Trophoblast cell (in vitro differentiated cells and primary cell): ENCODE data around the gene EIF5B.

Experiments used
- DNase-seq, 2 donors: peaks; one replicate each; pipeline ENCODE4 v3.0.0-alpha.2; 2016
- H2AFZ ChIP-seq: 2 replicates; pipeline ENCODE4 v1.6.1; 2013; ENCODE audit warnings: low read length, moderate library complexity, mild to moderate bottlenecking; ENCODE audit not compliant: insufficient read depth, poor library complexity
- H2AK5ac ChIP-seq: 2 replicates; pipeline ENCODE4 v1.6.1; 2013; ENCODE audit warnings: mild to moderate bottlenecking, low read length
- H2BK120ac ChIP-seq: 2 replicates; pipeline ENCODE4 v1.6.1; 2013; ENCODE audit warnings: low read length, mild to moderate bottlenecking, moderate library complexity; ENCODE audit not compliant: insufficient read depth, poor library complexity
- H2BK12ac ChIP-seq: 2 replicates; pipeline ENCODE4 v1.6.1; 2013; ENCODE audit warnings: mild to moderate bottlenecking, low read length, moderate library complexity
- H2BK5ac ChIP-seq: 2 replicates; pipeline ENCODE4 v1.6.1; 2013; ENCODE audit warnings: low read length, low read depth, moderate library complexity, mild to moderate bottlenecking; ENCODE audit not compliant: poor library complexity
- H3K14ac ChIP-seq: 2 replicates; pipeline ENCODE4 v1.6.1; 2013; ENCODE audit warnings: mild to moderate bottlenecking, low read length
- H3K18ac ChIP-seq: 2 replicates; pipeline ENCODE4 v1.6.1; 2013; ENCODE audit warnings: mild to moderate bottlenecking, low read length
- H3K23ac ChIP-seq: 2 replicates; pipeline ENCODE4 v1.6.1; 2013; ENCODE audit warnings: low read length
- H3K27ac ChIP-seq: 2 replicates; pipeline ENCODE4 v1.5.1; 2013; ENCODE audit warnings: low read depth, mild to moderate bottlenecking, inconsistent platforms, low read length, moderate library complexity
- H3K27me3 ChIP-seq: 2 replicates; pipeline ENCODE4 v1.6.1; 2013; ENCODE audit warnings: inconsistent platforms, mild to moderate bottlenecking, low read length, moderate library complexity; ENCODE audit not compliant: insufficient read depth
- H3K36me3 ChIP-seq, 2 experiments: 1 replicate in 1 of 2; 2 replicates in 1 of 2; pipeline ENCODE4 v1.6.1; 2013; ENCODE audit warnings: low read length in 2 of 2, mild to moderate bottlenecking in 2 of 2, moderate library complexity in 1 of 2; ENCODE audit not compliant: insufficient read depth in 2 of 2, control insufficient read depth in 1 of 2
- H3K4ac ChIP-seq: 2 replicates; pipeline ENCODE4 v1.6.1; 2013; ENCODE audit warnings: low read depth, mild to moderate bottlenecking, low read length, moderate library complexity
- H3K4me1 ChIP-seq, 2 experiments: 1 replicate in 1 of 2; 2 replicates in 1 of 2; pipeline ENCODE4 v1.6.1; 2013; ENCODE audit warnings: low read length in 2 of 2, mild to moderate bottlenecking in 2 of 2, moderate library complexity in 1 of 2; ENCODE audit not compliant: insufficient read depth in 2 of 2, control insufficient read depth in 1 of 2
- H3K4me2 ChIP-seq: 2 replicates; pipeline ENCODE4 v1.6.1; 2013; ENCODE audit warnings: inconsistent platforms, mild to moderate bottlenecking, low read length, moderate library complexity
- H3K4me3 ChIP-seq: 2 replicates; pipeline ENCODE4 v1.5.1; 2013; ENCODE audit warnings: mild to moderate bottlenecking, low read depth, low read length, inconsistent platforms
- H3K79me1 ChIP-seq: one replicate; pipeline ENCODE4 v1.6.1; 2013; ENCODE audit warnings: low read length
- H3K79me2 ChIP-seq: 2 replicates; pipeline ENCODE4 v1.6.1; 2013; ENCODE audit warnings: low read length, mild to moderate bottlenecking; ENCODE audit not compliant: control insufficient read depth, insufficient read depth, poor library complexity
- H3K9ac ChIP-seq: 2 replicates; pipeline ENCODE4 v1.6.1; 2013; ENCODE audit warnings: mild to moderate bottlenecking, low read length
- H3K9me3 ChIP-seq: 2 replicates; pipeline ENCODE4 v1.6.1; 2013; ENCODE audit warnings: low read depth, mild to moderate bottlenecking, control low read depth, inconsistent platforms, low read length; ENCODE audit not compliant: insufficient read depth
- H4K12ac ChIP-seq: 2 replicates; pipeline ENCODE4 v1.6.1; 2013; ENCODE audit warnings: low read depth, mild to moderate bottlenecking, low read length, moderate library complexity
- H4K8ac ChIP-seq: 2 replicates; pipeline ENCODE4 v1.6.1; 2013; ENCODE audit warnings: low read depth, mild to moderate bottlenecking, low read length, moderate library complexity
- H4K91ac ChIP-seq: one replicate; pipeline ENCODE4 v1.6.1; 2013; ENCODE audit warnings: low read depth, mild to moderate bottlenecking, low read length, moderate library complexity
- WGBS: extraction: QIAGEN DNeasy Blood & Tissue Kit; methylation state at CpG from one replicate; pipeline ENCODE4 v1.1.7; 2013; ENCODE audit warnings: missing lambda C conversion rate; ENCODE audit not compliant: insufficient read length, insufficient coverage; ENCODE audit errors: extremely low coverage; 5-methylcytosine and 5-hydroxymethylcytosine counted together

EIF5B gene

DNA sequence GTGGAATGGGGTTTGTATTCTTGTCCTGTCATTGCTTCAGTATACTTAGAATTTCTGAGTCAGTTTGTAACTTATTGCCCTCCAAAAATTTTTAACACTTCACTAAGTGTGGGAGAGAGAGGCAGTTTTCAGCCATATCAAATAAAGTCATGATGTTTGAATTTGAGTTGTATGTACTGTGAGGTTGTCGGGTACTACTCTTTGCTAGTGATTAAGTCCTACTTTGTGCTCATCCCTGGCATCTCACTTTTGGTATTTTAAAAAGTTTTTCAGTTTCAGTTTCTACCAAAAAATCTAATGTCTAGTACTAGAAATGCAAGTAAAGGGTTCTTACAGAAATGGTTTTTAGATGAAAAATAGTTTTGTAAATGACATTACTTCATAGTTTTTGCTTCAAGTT lies 40.7 kb downstream of the EIF5B start:
- Histone ChIP-seq H2BK12ac (no peak overlapping the region), H4K91ac (no peak overlapping the region), H3K4me1 (no peaks in the 10 kb centered on the region), H3K14ac (no peak overlapping the region), H3K27ac (no peak overlapping the region), H2AK5ac (no peak overlapping the region), H4K8ac (no peak overlapping the region), H2AFZ (no peak overlapping the region), H3K36me3 (peaks cover 6 to 16% of the 10 kb centered on the region in 2 experiments), H3K79me2 (no peaks in the 10 kb centered on the region), H3K4me2 (no peak overlapping the region), H3K27me3 (no peaks in the 10 kb centered on the region), H3K4ac (no peak overlapping the region), H3K18ac (no peak overlapping the region), H2BK120ac (no peak overlapping the region), H3K9me3 (peaks cover 1% of the 10 kb centered on the region), H3K79me1 (no peaks in the 10 kb centered on the region), H2BK5ac (no peak overlapping the region), H3K4me3 (no peak overlapping the region), H3K23ac (no peak overlapping the region), H3K9ac (no peak overlapping the region), H4K12ac (no peak overlapping the region)
- no CpG with 5 or more reads among the region's 1 CpG for WGBS
- no peak for DNase-seq

DNA sequence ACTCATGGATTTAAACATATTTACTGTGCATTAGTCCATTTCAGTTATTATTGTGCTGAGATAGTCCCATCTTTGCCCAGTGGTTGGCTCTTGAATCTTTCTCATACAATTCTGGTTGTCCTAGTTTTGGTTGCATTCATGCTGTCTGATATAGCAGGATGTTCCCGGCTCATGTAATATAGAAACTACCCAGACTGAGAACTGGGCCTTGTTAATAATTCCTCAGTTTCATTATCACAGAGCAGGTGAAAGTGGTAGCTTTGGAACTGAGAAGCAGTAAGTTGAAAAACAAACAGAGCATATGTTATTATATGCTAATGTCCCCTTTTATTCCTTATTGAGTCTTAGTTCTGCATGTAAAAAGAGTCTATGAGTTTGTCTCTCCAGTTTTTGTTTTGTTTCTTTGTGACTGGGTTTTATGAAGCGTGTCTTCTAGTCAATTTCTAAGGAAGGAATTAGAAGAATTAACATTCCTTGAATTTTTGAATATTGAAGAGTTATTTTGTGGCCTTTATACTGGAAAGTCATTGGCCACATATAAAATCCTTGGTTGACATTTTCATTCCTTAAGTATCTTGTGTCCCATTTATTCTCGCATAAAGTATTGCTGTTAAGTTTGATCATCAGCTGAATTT lies 43.3 kb downstream of the EIF5B start:
- no peak overlapping the region for H3K9ac ChIP-seq
- DNase-seq: no peak
- H2BK5ac ChIP-seq: no peak overlapping the region
- H4K12ac ChIP-seq: no peak overlapping the region
- H3K9me3 ChIP-seq: no peaks in the 10 kb centered on the region
- no peaks in the 10 kb centered on the region for H3K27me3 ChIP-seq
- no peak overlapping the region for H3K27ac ChIP-seq
- no peak overlapping the region for H3K14ac ChIP-seq
- H3K4ac ChIP-seq: no peak overlapping the region
- H2BK120ac ChIP-seq: no peak overlapping the region
- H2AK5ac ChIP-seq: no peak overlapping the region
- WGBS: no CpG with 5 or more reads among the region's 3 CpGs
- no peak overlapping the region for H3K18ac ChIP-seq
- H3K4me2 ChIP-seq: no peak overlapping the region
- H2AFZ ChIP-seq: no peak overlapping the region
- H3K23ac ChIP-seq: no peak overlapping the region
- H3K79me2 ChIP-seq: no peaks in the 10 kb centered on the region
- H4K8ac ChIP-seq: no peak overlapping the region
- H3K79me1 ChIP-seq: no peaks in the 10 kb centered on the region
- H2BK12ac ChIP-seq: no peak overlapping the region
- H3K36me3 ChIP-seq: peaks cover 2 to 17% of the 10 kb centered on the region in 2 experiments
- no peaks in the 10 kb centered on the region for H3K4me1 ChIP-seq
- H4K91ac ChIP-seq: no peak overlapping the region
- H3K4me3 ChIP-seq: no peak overlapping the region

DNA sequence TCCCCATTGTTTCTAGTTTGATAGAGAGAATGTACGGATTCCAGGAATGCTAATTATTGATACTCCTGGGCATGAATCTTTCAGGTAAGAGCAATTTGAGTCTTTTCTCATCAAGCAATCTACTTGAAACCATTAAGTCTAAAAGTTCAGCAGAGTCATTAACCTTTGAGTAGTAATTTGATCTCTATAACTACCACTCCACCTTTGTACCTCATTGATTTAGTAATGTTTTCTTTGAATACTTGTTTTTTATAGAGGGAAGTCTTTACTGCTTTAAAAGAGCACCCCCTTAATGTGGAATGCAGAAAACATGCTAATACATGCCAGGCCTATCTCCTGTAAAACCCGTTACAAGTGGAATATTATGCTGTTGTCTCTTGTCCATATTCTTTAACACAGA lies 45.0 kb downstream of the EIF5B start:
- Histone ChIP-seq H3K4me2 (no peak overlapping the region), H3K9ac (no peak overlapping the region), H3K9me3 (no peaks in the 10 kb centered on the region), H3K4ac (no peak overlapping the region), H4K8ac (no peak overlapping the region), H3K14ac (no peak overlapping the region), H2BK12ac (no peak overlapping the region), H3K27ac (no peak overlapping the region), H3K23ac (no peak overlapping the region), H3K36me3 (peaks cover 5 to 19% of the 10 kb centered on the region in 2 experiments), H3K4me1 (no peaks in the 10 kb centered on the region), H4K12ac (no peak overlapping the region), H3K18ac (no peak overlapping the region), H2AFZ (no peak overlapping the region), H3K27me3 (no peaks in the 10 kb centered on the region), H2BK120ac (no peak overlapping the region), H3K79me2 (no peaks in the 10 kb centered on the region), H3K79me1 (no peaks in the 10 kb centered on the region), H3K4me3 (no peak overlapping the region), H2AK5ac (no peak overlapping the region), H2BK5ac (no peak overlapping the region), H4K91ac (no peak overlapping the region)
- no peak for DNase-seq
- WGBS: no CpG with 5 or more reads among the region's 2 CpGs

DNA sequence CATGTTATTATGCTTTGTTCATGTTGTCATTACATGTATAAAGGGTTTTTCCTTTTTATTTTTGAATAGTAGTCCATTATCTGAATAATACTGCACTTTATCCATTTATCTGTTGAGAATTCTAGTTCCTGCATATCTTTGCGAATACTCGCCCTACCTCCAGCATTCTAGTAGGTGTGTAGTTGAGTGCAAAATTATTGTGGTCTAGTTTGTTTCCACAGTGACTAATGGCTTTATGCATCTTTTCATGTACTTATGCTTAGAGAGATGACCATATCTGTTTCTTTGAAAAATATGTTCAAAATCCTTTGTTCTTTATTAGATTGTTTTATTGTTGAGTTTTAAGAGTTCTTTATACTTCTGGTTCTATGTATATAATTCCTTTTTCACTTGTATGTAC lies 48.8 kb downstream of the EIF5B start:
- Histone ChIP-seq H2BK5ac (no peak overlapping the region), H2AFZ (no peak overlapping the region), H3K14ac (no peak overlapping the region), H3K23ac (no peak overlapping the region), H2BK120ac (no peak overlapping the region), H4K12ac (no peak overlapping the region), H3K9me3 (no peaks in the 10 kb centered on the region), H4K8ac (no peak overlapping the region), H3K4me3 (no peak overlapping the region), H2BK12ac (no peak overlapping the region), H3K27ac (no peak overlapping the region), H3K27me3 (no peaks in the 10 kb centered on the region), H3K79me1 (no peaks in the 10 kb centered on the region), H3K4ac (no peak overlapping the region), H3K9ac (no peak overlapping the region), H3K36me3 (peaks cover 5 to 19% of the 10 kb centered on the region in 2 experiments), H3K79me2 (no peaks in the 10 kb centered on the region), H3K4me2 (no peak overlapping the region), H3K4me1 (no peaks in the 10 kb centered on the region), H4K91ac (no peak overlapping the region), H3K18ac (no peak overlapping the region), H2AK5ac (no peak overlapping the region)
- DNase-seq: no peak
- no CpG with 5 or more reads among the region's 2 CpGs for WGBS
